Measurements from ENCODE around the gene CBLN2.

CBLN2 gene

DNA sequence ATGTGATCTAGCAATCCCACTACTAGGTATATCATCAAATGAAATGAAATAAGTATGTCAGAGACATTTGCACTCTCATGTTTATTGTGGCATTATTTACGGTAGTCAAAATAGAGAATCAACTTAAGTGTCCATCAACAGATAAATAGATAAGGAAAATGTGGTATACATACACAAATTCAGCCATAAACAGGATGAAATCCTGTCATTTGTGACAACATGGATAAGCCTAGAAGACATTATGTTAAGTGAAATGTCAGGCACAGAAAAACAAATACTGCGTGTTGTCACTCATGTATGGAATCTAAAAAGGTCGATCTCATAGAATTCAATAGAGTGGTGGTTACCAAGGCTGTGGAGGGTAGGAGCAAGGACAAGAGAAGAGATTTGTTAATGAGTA lies 22.1 kb upstream of the CBLN2 start:
- no peaks in the 10 kb centered on the region for H3K9me3 ChIP-seq (ENCODE audit: control insufficient read depth, insufficient read depth, low read depth, low read length)
- CTCF ChIA-PET: no interaction called here
- POLR2A ChIA-PET: no interaction called here
- H3K4me1 ChIP-seq (ENCODE audit: control insufficient read depth, insufficient read depth, low read length): no peaks in the 10 kb centered on the region
- H3K27ac ChIP-seq (ENCODE audit: extremely low read depth, low read depth, low read length): no peak overlapping the region
- TF ChIP-seq ZNF221 (tag by site-specific recombination; IDR thresholded peaks at IDR 0.05; ENCODE audit: borderline replicate concordance) (no peak), ZNF112 (tag by site-specific recombination; IDR thresholded peaks at IDR 0.05) (no peak), ZNF585B (tag by site-specific recombination; IDR thresholded peaks at IDR 0.05) (no peak), GLIS1 (tag by site-specific recombination; IDR thresholded peaks at IDR 0.05) (no peak)
- TF ChIP-seq, protein P1, sequence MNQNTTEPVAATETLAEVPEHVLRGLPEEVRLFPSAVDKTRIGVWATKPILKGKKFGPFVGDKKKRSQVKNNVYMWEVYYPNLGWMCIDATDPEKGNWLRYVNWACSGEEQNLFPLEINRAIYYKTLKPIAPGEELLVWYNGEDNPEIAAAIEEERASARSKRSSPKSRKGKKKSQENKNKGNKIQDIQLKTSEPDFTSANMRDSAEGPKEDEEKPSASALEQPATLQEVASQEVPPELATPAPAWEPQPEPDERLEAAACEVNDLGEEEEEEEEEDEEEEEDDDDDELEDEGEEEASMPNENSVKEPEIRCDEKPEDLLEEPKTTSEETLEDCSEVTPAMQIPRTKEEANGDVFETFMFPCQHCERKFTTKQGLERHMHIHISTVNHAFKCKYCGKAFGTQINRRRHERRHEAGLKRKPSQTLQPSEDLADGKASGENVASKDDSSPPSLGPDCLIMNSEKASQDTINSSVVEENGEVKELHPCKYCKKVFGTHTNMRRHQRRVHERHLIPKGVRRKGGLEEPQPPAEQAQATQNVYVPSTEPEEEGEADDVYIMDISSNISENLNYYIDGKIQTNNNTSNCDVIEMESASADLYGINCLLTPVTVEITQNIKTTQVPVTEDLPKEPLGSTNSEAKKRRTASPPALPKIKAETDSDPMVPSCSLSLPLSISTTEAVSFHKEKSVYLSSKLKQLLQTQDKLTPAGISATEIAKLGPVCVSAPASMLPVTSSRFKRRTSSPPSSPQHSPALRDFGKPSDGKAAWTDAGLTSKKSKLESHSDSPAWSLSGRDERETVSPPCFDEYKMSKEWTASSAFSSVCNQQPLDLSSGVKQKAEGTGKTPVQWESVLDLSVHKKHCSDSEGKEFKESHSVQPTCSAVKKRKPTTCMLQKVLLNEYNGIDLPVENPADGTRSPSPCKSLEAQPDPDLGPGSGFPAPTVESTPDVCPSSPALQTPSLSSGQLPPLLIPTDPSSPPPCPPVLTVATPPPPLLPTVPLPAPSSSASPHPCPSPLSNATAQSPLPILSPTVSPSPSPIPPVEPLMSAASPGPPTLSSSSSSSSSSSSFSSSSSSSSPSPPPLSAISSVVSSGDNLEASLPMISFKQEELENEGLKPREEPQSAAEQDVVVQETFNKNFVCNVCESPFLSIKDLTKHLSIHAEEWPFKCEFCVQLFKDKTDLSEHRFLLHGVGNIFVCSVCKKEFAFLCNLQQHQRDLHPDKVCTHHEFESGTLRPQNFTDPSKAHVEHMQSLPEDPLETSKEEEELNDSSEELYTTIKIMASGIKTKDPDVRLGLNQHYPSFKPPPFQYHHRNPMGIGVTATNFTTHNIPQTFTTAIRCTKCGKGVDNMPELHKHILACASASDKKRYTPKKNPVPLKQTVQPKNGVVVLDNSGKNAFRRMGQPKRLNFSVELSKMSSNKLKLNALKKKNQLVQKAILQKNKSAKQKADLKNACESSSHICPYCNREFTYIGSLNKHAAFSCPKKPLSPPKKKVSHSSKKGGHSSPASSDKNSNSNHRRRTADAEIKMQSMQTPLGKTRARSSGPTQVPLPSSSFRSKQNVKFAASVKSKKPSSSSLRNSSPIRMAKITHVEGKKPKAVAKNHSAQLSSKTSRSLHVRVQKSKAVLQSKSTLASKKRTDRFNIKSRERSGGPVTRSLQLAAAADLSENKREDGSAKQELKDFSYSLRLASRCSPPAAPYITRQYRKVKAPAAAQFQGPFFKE (tag by site-specific recombination; IDR thresholded peaks at IDR 0.05; ENCODE audit: borderline replicate concordance): no peak
- no peak overlapping the region for H3K4me3 ChIP-seq (ENCODE audit: low read depth, low read length)
- no peaks in the 10 kb centered on the region for H3K36me3 ChIP-seq (ENCODE audit: control insufficient read depth in 2 of 2, insufficient read depth in 1 of 2, low read length in 2 of 2)

DNA sequence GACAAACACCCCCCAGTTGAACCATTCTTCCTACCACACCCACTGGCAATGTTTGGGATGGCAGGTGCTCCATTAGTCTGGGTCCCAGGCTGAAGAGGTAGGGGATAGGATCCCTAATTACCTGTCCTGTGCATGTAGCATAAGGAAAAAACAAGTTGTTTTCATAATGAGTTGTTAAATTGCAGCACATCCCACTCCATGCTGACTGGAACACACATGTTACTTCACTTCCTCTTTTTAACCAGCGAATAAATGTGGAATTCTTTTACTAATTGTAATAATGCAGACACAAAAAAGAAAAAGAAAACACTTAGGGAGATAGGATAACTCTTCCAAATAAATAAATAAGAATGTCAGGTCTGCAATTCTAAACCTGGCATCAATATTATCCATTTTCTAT lies 11.8 kb upstream of the CBLN2 start:
- Histone ChIP-seq H3K27ac (ENCODE audit: extremely low read depth, low read depth, low read length) (no peak overlapping the region), H3K4me3 (ENCODE audit: low read depth, low read length) (no peak overlapping the region), H3K9me3 (ENCODE audit: control insufficient read depth, insufficient read depth, low read depth, low read length) (no peaks in the 10 kb centered on the region), H3K36me3 (ENCODE audit: control insufficient read depth in 2 of 2, insufficient read depth in 1 of 2, low read length in 2 of 2) (no peaks in the 10 kb centered on the region), H3K4me1 (ENCODE audit: control insufficient read depth, insufficient read depth, low read length) (no peaks in the 10 kb centered on the region)
- ChIA-PET POLR2A (no interaction called here), CTCF (no interaction called here)
- TF ChIP-seq SP2 (tag by site-specific recombination; IDR thresholded peaks at IDR 0.05) (no peak), ZNF791 (tag by site-specific recombination; IDR thresholded peaks at IDR 0.05) (no peak), ZNF274 (IDR thresholded peaks at IDR 0.05; ENCODE audit: low read length) (no peak), ZNF274 (tag by site-specific recombination; IDR thresholded peaks at IDR 0.05; ENCODE audit: borderline replicate concordance) (no peak), ZNF24 (tag by site-specific recombination; IDR thresholded peaks at IDR 0.05) (no peak), TCF7L2 (IDR thresholded peaks at IDR 0.05; ENCODE audit: borderline replicate concordance, low read depth, low read length) (no peak)

- H3K27ac ChIP-seq (ENCODE audit: extremely low read depth, low read depth, low read length): no peak overlapping the region
- CTCF ChIA-PET: no interaction called here
- H3K4me3 ChIP-seq (ENCODE audit: low read depth, low read length): no peak overlapping the region
- TF ChIP-seq MYNN (tag by site-specific recombination; IDR thresholded peaks at IDR 0.05; ENCODE audit: borderline replicate concordance) (no peak), ZNF544 (tag by site-specific recombination; IDR thresholded peaks at IDR 0.05) (no peak)
- H3K9me3 ChIP-seq (ENCODE audit: control insufficient read depth, insufficient read depth, low read depth, low read length): no peaks in the 10 kb centered on the region
- no peaks in the 10 kb centered on the region for H3K4me1 ChIP-seq (ENCODE audit: control insufficient read depth, insufficient read depth, low read length)
- POLR2A ChIA-PET: no interaction called here
- no peaks in the 10 kb centered on the region for H3K36me3 ChIP-seq (ENCODE audit: control insufficient read depth in 2 of 2, insufficient read depth in 1 of 2, low read length in 2 of 2)
These were observed 11.0 kb upstream of the CBLN2 start for GRCh38 chr18:72555101-72555500.

- Histone ChIP-seq H3K27ac (ENCODE audit: extremely low read depth, low read depth, low read length) (no peak overlapping the region), H3K36me3 (ENCODE audit: control insufficient read depth in 2 of 2, insufficient read depth in 1 of 2, low read length in 2 of 2) (no peaks in the 10 kb centered on the region), H3K9me3 (ENCODE audit: control insufficient read depth, insufficient read depth, low read depth, low read length) (no peaks in the 10 kb centered on the region), H3K4me3 (ENCODE audit: low read depth, low read length) (peak overlapping the region; percentile 21), H3K4me1 (ENCODE audit: control insufficient read depth, insufficient read depth, low read length) (no peaks in the 10 kb centered on the region)
- CTCF ChIA-PET: interaction anchor here (0.6 to 0.9 kb wide), 7 partner anchors 8 to 1410 kb away, joined by 3 to 10 read pairs (median 3); no protein-coding TSS in a partner anchor
- POLR2A ChIA-PET: no interaction called here
- TF ChIP-seq ZNF221 (tag by site-specific recombination; IDR thresholded peaks at IDR 0.05; ENCODE audit: borderline replicate concordance) (no peak), ZNF560 (tag by site-specific recombination; IDR thresholded peaks at IDR 0.05; ENCODE audit: borderline replicate concordance) (no peak), ZNF76 (tag by site-specific recombination; IDR thresholded peaks at IDR 0.05; ENCODE audit: borderline replicate concordance, low read depth) (no peak)
- TF ChIP-seq, protein P2, sequence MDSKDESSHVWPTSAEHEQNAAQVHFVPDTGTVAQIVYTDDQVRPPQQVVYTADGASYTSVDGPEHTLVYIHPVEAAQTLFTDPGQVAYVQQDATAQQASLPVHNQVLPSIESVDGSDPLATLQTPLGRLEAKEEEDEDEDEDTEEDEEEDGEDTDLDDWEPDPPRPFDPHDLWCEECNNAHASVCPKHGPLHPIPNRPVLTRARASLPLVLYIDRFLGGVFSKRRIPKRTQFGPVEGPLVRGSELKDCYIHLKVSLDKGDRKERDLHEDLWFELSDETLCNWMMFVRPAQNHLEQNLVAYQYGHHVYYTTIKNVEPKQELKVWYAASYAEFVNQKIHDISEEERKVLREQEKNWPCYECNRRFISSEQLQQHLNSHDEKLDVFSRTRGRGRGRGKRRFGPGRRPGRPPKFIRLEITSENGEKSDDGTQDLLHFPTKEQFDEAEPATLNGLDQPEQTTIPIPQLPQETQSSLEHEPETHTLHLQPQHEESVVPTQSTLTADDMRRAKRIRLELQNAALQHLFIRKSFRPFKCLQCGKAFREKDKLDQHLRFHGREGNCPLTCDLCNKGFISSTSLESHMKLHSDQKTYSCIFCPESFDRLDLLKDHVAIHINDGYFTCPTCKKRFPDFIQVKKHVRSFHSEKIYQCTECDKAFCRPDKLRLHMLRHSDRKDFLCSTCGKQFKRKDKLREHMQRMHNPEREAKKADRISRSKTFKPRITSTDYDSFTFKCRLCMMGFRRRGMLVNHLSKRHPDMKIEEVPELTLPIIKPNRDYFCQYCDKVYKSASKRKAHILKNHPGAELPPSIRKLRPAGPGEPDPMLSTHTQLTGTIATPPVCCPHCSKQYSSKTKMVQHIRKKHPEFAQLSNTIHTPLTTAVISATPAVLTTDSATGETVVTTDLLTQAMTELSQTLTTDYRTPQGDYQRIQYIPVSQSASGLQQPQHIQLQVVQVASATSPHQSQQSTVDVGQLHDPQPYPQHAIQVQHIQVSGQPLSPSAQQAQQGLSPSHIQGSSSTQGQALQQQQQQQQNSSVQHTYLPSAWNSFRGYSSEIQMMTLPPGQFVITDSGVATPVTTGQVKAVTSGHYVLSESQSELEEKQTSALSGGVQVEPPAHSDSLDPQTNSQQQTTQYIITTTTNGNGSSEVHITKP (tag by site-specific recombination; IDR thresholded peaks at IDR 0.05): no peak
These were observed 636 bp downstream of the CBLN2 start for GRCh38 chr18:72543357-72544055.
